Coronary artery (tissue), 2 donors: Measurements from ENCODE around the gene ARF4.
"Not testable (repeated sequence)": the region's sequence is repeated elsewhere in the genome, so short reads cannot be mapped to it uniquely, and the experiment has no call there.

Experiments
- DNase-seq: peaks from one replicate; pipeline ENCODE4 v3.0.0-alpha.2; 2017; ENCODE audit warnings: low spot score
- H3K27ac ChIP-seq, 2 donors: fragments of 200-600 bp; sonication (generic); one replicate each; pipeline ENCODE4 v1.5.1; 2016 to 2019
- H3K4me3 ChIP-seq: fragments of 200-600 bp; sonication (generic); 2 replicates; pipeline ENCODE4 v1.5.1; 2016; ENCODE audit warnings: mild to moderate bottlenecking, moderate library complexity
- TF ChIP-seq, protein P1 (sequence below): fragments of 200-600 bp; sonication (generic); IDR thresholded peaks from one replicate; pipeline ENCODE4 v1.5.1; 2019; ENCODE audit warnings: antibody characterized with exemption

Gene ARF4

GRCh38 chr3:57597127-57597923, at the start of gene ARF4:
TSS of gene ARF4 (minus strand) at chr3:57597344. CDS start at chr3:57597140, 204 bp downstream.
- TF ChIP-seq, protein P1, sequence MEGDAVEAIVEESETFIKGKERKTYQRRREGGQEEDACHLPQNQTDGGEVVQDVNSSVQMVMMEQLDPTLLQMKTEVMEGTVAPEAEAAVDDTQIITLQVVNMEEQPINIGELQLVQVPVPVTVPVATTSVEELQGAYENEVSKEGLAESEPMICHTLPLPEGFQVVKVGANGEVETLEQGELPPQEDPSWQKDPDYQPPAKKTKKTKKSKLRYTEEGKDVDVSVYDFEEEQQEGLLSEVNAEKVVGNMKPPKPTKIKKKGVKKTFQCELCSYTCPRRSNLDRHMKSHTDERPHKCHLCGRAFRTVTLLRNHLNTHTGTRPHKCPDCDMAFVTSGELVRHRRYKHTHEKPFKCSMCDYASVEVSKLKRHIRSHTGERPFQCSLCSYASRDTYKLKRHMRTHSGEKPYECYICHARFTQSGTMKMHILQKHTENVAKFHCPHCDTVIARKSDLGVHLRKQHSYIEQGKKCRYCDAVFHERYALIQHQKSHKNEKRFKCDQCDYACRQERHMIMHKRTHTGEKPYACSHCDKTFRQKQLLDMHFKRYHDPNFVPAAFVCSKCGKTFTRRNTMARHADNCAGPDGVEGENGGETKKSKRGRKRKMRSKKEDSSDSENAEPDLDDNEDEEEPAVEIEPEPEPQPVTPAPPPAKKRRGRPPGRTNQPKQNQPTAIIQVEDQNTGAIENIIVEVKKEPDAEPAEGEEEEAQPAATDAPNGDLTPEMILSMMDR = no peak
- peak; percentile 100 for DNase-seq
- H3K4me3 ChIP-seq = peak within 1 kb of the TSS; percentile 86
- H3K27ac ChIP-seq = peak within 1 kb of the TSS; percentile 96 to 98

DNA sequence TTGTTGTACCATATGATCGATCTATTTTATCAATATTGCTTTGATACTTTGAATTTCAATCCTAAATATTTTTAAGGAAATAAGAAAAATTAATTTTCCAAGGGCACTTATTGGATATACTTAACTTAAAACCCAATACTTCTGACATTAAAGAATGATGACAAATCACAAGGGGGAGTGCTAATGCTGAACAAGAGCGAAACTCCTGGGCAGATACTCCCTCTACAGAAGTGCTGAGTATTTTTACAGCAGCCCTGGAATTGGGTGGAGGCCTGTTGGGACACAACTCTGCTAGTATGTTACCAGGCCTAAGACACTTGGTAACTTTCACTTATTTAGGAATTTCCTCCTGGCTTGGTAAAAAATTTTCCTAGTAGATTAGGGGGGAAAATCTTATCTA, 49.6 kb upstream of the ARF4 start:
- TF ChIP-seq, protein P1 = no peak
- DNase-seq = no peak

DNA sequence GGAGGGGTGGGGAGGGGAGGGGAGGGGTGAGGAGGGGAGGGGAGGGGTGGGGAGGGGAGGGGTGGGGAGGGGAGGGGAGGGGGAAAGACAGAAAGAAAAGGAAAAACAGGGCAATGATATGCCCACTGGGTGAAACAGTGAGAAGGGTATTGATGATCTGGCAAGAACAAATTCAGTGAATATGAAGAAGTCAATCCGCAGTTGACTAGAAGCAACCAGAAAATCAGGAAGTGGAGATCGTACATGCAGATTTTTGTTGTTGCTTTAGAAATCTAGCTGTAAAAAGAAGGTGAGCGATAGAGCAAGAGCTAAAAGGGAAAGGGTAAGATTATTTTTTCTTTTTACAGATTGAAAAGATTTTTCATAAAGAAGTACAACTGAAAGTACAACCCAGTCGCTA, 47.6 kb upstream of the ARF4 start:
- Histone ChIP-seq H3K27ac (no peak overlapping the region), H3K4me3 (no peak overlapping the region)
- DNase-seq = no peak
- TF ChIP-seq, protein P1 = no peak

More for the DNA sequence above, 49.6 kb upstream of the ARF4 start:
- H3K4me3 ChIP-seq = no peak overlapping the region
- H3K27ac ChIP-seq = no peak overlapping the region

GRCh38 chr3:57637391-57637790, 40.2 kb upstream of the ARF4 start:
- no peak overlapping the region for H3K4me3 ChIP-seq
- TF ChIP-seq, protein P1 = no peak
- no peak for DNase-seq
- no peak overlapping the region for H3K27ac ChIP-seq

GRCh38 chr3:57634259-57634658, 37.1 kb upstream of the ARF4 start:
- not testable (repeated sequence) for H3K4me3 ChIP-seq, H3K27ac ChIP-seq, DNase-seq

DNA sequence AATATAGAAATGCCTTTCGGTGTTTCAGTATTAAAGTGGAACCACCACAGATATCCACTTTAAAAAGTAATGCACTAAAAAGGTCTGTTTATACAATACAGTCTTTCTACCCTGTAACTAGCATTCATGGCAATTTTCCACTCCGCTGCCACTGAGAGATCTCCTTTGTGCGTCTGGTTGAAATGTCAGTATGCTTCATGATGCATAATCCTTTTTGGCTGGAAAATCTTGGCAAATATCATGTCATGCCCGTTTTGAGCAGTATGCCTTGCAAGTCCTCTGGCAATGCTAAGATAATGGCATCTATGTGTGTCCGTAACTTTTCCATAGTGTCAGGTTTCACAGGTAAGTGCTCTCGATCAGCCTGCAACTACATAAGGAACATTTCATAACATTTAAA, 30.8 kb upstream of the ARF4 start:
- no peak overlapping the region for H3K27ac ChIP-seq
- TF ChIP-seq, protein P1 = no peak
- H3K4me3 ChIP-seq = no peak overlapping the region
- no peak for DNase-seq

GRCh38 chr3:57624801-57625200, 27.7 kb upstream of the ARF4 start:
- H3K27ac ChIP-seq = no peak overlapping the region
- H3K4me3 ChIP-seq = no peak overlapping the region
- TF ChIP-seq, protein P1 = no peak
- DNase-seq = no peak
